HG02943 (cell line): ENCODE results near the gene MAD1L1.
"Not testable (repeated sequence)": the region's sequence is repeated elsewhere in the genome, so short reads cannot be mapped to it uniquely, and the experiment has no call there.

Experiments
- ATAC-seq: cut with Tn5 transposase; IDR thresholded peaks from one replicate; pipeline ENCODE4 v1.9.1; 2021; ENCODE audit warnings: mild to moderate bottlenecking, low read depth, moderate library complexity; ENCODE audit not compliant: unreplicated experiment

MAD1L1 gene

GRCh38 chr7:1824151-1824881 lies 408.4 kb downstream of the MAD1L1 start:
- not testable (repeated sequence) for ATAC-seq

DNA sequence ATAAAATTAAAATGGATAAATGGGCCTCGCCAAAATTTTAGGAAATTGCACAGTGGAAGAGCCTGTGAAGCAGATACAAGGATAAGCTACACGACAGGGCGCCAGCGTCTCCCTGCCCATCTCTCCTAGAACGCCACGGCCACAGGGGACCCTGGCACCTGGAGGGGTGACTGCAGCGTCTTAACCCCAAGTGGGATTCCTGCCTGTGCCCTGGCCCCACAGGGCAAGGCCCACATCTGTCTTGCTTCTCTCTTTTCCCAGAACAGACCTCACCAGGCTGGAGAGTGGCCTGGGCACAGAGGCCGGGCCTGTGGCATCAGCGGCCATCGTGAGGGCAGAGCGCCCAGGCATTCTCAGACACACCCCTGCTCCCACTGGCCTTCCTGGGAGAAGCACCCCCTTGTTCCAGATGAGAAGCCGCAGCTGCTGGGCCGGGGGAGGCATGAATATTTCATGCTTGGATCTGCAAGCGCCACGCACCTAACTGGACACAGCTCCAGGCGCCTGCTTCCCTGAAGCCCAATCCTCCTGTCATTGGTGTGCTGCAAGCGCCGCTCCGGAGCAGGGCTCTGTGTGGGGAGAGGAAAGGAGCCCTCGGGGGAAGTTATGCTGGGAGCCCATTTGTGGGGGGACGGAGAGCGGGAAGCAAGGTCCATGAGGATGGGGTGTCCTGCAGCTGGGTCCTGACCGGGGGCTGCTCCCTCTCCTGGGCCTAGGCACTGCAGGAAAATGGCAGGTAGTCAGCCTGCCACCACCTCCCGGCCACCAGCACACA lies 409.2 kb downstream of the MAD1L1 start:
- no peak for ATAC-seq

GRCh38 chr7:1819259-1819841 lies 413.4 kb downstream of the MAD1L1 start:
- no peak for ATAC-seq

DNA sequence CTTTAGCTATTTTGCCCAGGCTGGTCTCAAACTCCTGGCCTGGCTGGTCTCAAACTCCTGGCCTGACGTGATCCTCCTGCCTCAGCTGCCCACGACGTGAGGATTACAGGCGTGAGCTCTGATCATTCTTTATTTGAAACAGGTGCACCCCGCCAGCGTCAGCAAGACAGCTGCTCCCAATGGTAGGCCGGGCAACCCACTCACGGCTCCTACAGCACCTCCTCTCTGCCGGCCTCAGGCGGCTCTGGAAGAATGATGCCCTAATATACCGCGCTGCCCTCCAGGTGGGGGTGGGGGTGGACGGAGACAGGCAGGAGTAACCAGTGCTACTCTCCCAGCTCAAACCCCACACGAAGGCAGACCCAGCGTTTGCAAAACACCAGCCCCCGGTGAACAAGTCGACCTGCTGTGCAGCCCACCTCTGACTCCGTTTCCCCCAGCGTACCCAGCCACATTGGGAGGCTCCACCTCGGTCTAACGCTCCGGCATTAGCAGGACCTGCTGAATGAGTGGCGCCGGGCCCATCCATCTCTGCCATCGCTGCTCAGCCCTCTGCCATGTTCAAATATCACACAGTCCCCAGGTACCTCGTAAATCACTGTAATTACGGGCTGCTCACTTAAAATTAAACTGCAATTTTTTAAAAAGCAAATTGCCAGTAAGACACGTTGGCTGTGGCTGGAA lies 414.0 kb downstream of the MAD1L1 start:
- no peak for ATAC-seq

- no peak for ATAC-seq
Measured at GRCh38 chr7:1817061-1817712, 415.6 kb downstream of the MAD1L1 start.

DNA sequence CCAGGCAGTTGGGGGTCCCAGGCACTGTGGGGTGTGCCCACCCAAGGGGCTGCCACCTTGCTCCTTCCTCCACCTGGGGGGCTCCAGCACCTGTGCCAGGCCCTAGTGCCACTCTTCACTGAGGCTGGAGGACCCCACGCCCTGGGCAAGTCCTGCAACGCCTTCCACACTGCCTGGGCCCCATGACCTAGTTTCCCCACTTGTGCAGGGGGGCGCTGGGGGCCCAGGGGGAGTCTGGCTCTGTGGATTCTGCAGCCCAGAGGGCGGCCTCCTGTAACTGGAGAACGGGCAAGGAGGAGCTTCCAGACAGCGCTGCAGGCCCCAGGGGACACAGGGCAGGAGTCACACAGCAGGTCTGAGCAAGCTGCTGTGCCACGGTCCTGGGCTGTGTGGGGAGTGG lies 416.3 kb downstream of the MAD1L1 start:
- ATAC-seq: not testable (repeated sequence)

DNA sequence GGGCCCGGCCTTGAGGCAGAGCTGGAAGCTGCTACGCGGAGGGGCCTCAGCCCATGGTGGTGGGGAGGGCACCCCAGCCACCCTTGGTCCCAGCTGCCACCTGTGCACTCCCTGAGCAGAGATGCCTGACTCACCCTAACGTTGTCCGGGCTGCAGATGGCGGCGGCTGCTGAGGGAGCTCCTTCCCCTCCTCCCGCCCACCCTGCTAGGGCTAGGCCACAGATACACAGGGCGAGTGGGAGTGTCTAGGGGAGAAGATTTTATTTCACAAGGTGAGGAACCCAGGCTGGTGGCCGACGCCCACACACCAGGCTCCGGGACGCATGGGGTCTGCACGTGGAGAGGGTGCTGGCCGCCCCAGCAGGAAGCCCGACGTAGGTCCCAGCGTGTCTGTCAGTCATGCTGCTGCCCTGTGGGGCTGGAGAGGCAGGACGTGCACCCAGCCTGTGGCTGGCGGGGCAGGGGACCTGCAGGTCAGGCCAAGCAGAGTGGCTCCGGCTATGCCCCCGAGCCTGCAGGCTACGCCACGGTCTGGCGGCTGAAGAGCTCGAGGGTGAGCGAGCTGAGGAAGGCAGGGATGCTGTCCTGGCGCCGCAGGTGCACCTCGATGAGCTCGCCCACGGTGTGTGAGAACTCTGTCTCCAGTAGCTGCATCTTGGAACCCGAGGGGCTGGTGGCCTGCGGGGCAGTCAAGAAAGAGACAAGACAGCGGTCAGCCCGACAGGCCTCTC lies 417.0 kb downstream of the MAD1L1 start:
- not testable (repeated sequence) for ATAC-seq

GRCh38 chr7:1815051-1815481 lies 417.7 kb downstream of the MAD1L1 start:
- no peak for ATAC-seq

DNA sequence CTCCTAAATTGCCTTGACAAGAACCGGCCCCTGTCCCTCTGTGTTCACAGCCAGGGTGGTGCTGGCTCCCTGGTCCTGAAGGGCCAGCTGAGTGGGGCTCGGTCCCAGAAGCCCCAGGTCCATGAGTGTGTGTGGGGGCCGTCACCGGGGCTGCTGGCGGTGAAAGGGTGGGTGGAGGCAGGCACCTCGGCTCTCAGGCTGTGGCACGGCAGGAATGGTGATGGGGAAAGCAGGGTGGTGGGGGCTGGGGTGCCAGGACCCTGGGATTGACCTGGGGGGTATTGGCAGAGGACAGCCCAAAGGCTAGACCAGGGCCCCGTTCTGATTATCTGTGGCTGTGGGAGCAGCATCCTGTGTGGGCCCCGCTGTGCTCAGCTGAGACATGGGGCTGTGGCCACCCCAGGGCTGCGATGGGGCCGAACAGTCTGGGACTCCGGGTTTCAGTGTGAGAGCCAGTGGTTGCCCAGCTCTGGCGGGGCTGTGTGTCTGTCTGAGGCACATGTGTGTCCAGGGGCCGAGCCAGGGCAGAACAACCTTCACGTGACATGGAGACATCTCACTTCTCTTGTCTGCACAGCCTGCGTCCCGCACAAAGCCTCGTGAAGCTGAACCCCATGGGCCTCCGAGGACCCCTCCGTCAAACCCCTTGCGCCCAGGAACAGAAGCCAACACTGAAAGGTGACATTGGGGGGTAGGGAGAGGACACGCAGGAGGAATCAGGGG lies 418.5 kb downstream of the MAD1L1 start:
- ATAC-seq: no peak

DNA sequence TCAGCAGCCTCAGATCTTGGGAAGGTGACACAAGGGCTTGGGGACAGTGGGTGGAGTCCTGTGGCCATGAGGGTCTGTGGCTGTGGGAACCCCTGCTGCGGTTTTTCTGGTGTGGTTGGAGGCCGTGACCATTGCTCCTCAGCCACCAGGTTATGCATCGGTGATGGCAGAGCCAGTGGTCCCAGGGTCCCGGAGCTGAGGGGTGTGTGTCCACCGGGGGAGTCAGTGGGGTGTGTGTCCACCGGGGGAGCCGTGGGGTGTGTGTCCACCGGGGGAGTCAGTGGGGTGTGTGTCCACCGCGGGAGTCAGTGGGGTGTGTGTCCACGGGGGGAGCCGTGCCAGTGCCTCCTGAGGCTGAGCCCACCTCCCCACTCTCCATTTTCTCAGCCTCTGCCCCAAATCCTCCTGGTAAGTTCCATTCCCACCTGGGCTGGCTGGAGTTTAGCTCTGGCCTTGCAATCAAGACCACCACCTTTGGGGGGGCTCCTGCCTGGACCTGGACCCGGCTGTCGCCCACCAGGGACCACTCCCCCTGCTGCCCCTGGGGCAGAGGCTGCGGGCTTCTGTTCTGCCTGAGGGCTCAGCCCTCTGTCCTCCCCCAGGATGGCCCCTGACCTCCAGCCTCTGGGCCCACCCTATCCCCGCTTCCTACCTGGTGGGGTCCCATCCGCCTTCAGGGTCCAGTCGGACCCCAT lies 419.2 kb downstream of the MAD1L1 start:
- no peak for ATAC-seq

- no peak for ATAC-seq
Measured at GRCh38 chr7:1812509-1813393, 420.0 kb downstream of the MAD1L1 start.

- no peak for ATAC-seq
Measured at GRCh38 chr7:1811850-1812508, 420.8 kb downstream of the MAD1L1 start.

DNA sequence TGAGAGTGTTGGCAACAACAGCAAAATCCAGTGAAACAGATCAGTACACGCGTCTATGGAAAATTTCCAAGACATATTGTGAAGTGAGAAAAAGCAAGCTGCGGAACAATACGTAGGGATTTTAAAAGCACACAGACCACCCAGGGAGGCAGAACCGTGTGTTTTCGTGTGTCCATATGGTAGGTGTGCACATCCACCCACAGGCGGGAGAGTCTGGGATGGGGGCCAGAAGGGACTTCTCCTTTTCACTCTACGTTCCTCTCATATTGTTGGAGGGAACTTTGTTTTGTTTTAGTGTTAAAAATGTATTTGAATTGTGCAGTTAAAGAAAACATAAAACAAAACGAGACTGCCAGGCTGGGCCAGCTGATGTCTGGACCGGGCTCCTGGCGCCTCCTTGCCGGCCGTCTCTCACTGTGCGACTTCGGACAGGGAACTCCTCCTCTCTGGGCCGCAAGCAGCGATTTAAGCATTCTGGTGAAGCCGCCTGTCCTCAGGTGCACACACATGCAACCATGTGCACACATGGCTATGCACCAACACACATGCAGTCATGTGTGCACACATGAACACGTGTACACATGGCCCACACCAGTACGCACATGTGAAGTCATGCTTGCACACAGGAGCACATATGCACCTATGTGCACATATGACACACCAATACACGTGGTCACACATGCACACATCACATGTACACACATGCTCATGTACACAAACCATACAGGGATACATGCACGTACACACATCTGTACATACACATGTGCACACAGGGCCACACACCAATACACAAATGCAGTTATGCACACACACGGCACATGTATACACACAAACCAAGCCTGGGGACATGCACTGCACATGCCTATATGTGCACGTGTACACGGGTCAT lies 421.5 kb downstream of the MAD1L1 start:
- ATAC-seq: no peak

DNA sequence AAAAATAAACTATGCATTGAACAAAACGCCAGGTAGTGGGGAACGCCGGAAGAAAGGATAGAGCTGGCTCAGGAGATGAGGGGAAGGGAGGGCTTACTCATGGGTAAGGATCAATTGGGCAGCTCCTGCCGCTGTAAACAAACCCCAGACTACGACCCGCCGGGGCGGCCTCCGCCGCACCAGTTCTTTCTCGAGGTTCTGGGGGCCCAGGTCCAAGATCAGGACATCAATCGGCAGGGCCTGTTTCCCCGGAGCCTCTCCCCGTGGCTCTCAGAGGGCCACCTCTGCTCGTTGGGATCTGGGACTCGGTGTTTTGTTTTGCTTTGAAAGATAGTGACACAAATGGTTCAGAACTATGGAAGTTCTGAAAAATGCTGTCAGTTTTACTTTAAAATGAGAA lies 422.2 kb downstream of the MAD1L1 start:
- no peak for ATAC-seq

DNA sequence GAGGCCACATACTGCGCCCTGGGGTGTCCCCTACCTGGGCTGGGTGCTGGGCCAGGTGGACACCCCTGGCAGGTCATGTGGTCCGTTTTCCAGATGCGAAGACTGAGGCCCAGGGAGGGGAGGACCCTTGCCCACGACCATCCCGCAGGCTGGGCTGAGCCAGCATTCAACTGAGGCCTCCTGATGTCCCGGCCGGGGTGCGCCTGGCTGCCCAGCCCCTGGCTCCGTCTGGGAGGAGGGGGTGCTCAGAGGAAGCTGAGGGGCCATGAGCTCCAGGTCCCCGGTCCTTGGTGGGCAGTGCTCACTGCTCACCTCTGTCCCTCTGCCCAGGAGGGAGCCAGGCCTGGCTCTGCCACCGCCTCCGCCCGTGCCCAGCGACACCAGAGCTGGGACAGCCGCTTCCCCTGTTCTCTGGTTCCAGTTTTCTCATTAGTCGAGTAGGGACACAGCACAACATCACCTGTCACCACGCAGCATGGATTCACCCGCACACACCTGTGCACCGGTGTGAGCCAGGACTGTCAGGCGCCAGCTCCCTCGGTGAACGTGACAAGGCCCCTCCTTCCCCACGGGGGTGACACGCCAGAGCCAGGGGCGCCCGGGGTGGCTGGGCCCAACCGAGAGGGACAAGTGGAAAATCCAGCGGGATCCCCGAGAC lies 423.0 kb downstream of the MAD1L1 start:
- ATAC-seq: no peak

- no peak for ATAC-seq
Measured at GRCh38 chr7:1809070-1809469, 423.7 kb downstream of the MAD1L1 start.
